ENCODE measurements around the gene TSR3.

TSR3 gene

DNA sequence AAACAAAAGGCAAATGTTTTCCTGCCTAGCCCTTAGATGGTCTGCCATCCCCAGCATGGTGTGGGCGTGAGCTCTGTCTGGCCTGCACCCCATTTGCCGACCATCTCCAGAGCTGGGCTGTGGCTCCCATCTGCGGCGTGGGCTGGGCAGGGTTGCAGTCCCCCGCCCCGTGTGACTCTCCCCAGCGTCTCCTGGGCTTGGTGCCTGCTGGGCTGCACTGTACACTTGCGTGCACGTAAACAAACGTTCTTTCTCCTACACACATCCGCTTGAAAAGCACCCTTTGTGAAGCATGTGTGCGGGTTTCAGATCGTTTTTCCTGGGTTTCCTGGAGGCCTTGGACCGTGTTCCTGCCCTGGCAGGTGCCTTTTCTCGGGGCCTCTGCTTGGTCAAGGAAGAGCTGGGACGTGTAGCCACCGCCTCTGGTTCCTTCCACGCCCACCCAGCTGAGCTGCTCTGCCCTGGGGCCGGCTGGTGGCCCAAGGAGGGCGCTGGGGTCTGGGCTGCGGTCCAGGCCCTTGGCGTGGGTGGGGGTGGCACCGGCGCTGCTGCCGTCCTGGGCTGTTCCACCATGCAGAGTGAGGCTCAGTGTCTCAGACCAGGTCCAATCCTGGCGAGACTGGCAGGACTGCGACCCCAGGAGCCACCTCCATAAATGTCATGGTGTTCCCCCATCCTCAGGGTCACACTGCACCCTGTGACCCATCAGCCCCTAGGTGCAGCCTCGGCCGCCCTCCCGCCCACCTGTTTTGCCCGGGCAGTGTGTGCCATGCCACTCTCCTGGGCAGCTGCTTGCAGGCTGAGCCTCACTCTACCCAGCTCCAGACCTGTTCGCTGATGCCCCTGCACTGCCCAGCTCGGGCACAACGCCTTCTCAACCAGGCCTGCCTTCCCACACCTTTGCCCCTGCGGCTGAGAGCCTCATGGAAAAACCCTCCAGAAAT is 28.1 kb downstream of the TSR3 start:
- no peak for DNase-seq (ENCODE audit: low read depth)

GRCh38 chr16:1322407-1322806 is 29.3 kb downstream of the TSR3 start:
- DNase-seq (ENCODE audit: low read depth) = no peak

GRCh38 chr16:1320658-1321240 is 30.9 kb downstream of the TSR3 start:
- no peak for DNase-seq (ENCODE audit: low read depth)

DNA sequence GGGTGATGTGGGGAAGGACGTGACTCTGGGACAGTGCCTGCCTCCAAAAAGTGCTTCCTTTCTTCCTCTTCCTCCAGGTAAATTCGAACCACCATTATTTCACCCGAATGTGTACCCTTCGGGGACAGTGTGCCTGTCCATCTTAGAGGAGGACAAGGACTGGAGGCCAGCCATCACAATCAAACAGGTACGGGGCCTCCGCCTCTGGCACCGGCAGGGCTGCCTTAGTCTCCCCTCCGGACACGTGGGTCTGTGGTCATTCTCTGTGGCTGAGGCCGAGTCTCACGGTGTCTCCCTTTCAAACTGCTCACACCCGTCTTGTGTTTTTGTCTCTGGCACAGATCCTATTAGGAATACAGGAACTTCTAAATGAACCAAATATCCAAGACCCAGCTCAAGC is 31.6 kb downstream of the TSR3 start:
- DNase-seq (ENCODE audit: low read depth) = no peak

- DNase-seq (ENCODE audit: low read depth) = no peak
Measured at GRCh38 chr16:1319041-1319440, 32.6 kb downstream of the TSR3 start.

DNA sequence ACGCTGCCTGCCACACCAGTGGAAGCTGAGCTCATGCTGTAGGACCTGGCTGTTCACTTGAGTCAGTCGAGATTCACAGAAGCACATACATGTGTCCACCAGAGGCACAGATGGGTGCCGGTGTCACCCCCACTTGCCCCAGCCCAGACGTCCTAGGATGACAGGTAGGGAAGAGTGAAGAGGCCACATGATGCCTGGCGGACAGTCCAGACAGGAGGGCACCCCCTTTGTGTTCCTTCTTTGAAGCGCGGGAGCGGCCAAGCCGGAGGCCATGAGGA is 33.5 kb downstream of the TSR3 start:
- no peak for DNase-seq (ENCODE audit: low read depth)

DNA sequence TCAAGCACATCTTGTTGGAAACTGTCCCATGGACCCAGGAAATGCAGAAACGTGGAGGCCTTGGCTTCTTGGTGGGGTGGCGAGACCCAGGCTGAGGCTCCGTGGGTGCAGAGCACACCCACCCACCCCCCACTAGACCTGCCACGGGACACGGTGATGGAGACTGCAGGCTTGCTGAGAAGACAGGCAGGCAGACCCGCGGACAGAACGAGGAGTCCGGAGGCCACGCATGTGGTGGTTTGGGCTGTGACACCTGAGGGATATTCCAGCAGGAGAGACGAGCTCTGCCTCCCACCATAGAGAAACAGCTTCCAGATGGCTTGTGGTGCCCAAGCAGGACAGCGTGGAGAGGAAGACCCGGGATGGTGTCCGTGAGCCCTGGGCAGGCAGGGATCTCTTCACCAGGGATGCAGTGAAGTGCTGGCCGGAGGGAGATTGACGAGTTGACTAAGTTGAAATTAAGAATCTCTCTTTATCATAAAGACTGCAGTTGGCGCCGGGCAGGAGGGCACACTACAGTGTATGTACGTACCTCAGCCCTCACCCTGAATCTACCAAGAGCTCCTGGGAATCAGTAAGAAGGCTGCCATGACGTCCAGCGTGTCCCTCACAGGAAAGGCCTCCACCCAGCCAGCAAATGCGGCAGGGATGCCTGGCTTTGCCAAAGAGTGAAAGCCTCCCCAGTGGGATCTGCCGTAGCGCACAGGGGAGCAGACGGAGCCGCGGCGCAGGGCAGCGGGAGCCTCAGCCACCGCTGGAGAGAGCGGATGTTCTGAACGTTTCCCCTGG is 34.0 kb downstream of the TSR3 start:
- DNase-seq (ENCODE audit: low read depth) = no peak

- DNase-seq (ENCODE audit: low read depth) = no peak
Measured at GRCh38 chr16:1316033-1316405, 35.7 kb downstream of the TSR3 start.

DNA sequence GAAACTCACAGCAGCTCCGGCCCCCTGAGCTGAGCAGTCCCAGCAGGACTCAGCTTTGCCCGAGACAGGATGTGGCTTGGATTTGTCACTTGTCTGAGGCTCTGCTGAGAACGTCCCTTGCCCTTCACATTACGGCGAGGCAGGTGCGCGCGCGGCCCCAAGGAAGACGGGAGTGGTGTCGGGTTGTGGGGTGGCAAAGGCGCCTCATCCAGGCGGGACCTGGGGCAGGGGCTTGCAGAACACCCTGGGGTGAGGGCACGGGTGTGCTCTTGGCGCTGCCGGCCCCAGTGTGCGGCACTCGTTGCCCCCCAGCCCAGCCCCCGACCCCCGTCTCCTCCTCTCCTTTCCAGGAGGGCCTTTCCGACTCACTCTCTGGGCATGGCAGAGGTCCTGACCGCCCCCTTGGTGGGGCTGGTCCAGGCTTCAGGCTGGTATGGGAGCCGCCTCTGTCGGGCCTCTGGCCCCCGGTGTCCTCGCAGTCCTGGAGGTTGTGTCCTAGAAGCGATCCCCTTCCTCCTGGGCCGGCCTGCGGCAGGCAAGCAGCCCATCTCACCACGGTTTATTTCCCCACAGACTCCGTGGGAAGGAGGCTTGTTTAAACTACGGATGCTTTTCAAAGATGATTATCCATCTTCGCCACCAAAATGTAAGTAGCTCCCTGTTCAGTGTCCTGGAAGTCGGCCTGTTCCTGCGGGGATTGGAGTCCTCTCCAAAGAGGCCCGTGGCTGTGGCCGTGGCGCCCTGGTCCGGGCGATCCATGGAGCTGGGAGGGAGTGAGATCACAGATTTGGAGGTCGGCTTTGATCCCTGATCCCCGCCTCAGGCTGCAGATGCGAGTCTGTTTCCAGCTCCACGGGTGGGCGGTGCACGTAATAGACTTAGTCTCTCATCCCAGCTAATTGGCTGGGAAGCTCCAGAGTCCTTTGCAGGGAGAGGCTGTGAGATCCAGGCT is 36.3 kb downstream of the TSR3 start:
- no peak for DNase-seq (ENCODE audit: low read depth)

DNA sequence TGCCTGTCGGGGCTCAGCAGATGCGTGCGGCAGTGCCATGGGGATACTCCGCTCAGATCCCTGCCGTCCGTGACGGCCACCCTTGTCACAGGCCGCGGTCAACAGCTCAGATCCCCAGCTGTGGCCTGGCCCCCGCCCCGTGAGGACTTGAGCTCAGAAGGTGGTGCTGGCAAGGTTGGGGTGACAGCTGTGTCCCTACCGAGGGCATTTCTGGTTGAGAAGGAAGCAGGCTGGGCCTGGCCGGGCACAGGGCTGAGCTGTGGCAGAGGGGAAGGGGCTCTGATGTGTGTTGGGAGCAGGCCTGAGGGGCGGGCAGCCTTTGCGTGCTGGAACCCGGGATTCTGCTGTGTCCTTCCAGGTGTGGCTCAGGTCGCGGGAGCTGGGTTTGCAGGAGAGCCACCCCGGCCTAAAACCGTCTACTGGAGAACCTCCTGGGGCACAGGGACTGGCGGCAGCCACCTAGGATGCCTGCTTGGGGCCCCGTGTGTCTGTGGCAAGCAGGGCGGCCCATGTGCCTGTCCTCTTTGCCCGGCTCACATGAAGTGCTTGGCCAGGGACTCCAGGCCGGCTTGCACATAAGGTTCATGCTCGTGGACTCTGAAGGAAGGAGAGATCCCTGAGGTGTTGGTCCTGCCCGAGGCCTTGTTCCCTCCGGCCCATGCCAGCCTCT is 37.1 kb downstream of the TSR3 start:
- no peak for DNase-seq (ENCODE audit: low read depth)

GRCh38 chr16:1313721-1314369 is 37.8 kb downstream of the TSR3 start:
- DNase-seq (ENCODE audit: low read depth) = no peak

DNA sequence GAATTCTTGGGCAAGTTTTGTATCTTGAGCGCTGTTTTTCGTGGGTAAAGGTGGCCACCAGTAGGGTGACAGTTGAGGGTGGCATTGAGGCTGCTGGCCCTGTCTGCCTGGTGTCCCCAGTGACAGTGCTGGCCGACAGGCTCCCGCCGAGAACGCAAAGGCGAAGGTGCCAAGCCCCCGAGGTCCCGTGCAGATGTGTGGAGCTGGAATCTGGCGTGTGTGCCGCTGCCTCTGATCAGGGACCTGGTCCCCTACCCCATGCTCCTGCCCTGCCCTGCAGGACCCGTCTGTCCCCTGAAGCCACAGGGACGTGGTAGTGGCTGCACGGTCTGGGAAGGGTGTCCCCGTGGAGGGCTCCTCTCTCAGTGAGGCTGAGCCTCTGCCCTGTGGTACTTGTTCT is 38.8 kb downstream of the TSR3 start:
- no peak for DNase-seq (ENCODE audit: low read depth)

DNA sequence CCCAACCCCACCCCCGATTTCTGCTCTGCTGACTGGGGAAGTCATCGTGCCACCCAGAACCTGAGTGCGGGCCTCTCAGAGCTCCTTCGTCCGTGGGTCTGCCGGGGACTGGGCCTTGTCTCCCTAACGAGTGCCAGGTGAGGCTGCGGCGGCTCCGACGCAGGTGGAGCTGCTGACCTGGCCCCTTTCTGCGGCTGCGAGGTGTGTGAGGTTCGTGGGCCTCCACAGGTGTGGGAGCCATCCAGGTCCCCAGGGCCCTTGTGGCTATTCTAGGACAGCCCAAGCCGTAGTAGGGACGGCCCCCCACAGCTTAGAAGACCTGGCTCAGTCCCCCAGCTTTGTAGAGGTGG is 39.2 kb downstream of the TSR3 start:
- DNase-seq (ENCODE audit: low read depth) = no peak

DNA sequence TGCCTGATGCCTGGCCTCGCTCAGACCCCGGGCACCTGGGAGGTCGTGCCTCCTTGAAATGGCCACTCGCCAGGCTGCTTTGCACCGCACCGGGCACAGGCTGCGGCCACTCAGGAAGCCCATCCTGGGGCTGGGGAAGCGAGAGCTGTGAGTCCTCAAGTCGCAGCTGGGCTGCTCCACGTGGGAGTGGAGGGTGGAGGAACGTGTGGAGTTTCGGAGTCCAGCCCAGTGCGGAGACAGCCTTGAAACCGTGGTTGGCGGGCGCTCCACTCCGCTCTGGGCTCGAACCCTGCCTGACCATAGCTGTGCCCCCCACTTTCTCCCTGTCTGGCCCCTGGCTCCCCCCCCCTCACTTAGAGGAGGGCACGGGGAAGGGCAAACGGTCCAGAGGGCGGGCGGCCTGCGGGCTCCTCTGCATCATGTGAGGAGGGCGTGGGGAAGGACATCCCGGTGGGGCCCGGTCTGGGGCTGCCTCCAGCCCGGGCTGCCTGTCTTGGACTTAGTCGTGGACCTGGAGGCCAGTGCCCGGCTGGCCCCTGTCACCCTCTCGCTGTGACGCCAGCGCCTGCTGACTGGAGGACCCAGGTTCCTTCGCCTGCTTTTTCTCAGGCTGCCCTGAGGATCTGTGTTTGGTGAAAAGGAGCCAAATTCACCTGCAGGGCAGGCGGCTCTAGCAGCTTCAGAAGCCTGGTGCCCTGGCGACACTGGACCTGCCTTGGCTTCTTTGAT is 39.8 kb downstream of the TSR3 start:
- peak; percentile 37 for DNase-seq (ENCODE audit: low read depth)

DNA sequence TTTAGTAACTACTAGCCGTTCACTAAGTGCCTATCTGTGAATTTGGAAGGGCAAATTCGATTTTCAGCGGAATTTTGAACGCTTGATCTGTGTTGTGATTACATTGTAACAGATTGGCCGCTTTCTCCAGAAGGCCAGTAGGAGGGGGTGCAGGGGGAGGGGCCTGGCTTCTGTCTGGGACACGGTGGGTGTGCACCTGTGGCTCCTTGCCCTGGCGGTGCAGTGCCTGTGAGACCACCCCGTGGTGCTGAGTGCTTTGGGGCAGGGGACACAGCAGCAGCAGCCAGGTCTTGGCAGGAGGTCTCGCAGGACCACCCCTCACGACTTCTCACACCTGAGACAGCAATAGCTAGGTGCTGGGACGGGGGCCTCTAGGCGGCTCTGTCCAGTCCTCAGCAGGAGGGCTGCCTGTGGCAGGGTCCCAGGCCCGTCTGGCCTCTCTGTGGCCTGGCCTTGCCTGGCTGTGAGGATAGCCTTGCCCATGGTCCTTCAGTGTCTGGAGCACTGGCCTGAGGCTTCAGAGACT is 40.4 kb downstream of the TSR3 start:
- no peak for DNase-seq (ENCODE audit: low read depth)

- DNase-seq (ENCODE audit: low read depth) = no peak
Measured at GRCh38 chr16:1310832-1311200, 40.9 kb downstream of the TSR3 start.

- peak; percentile 65 for DNase-seq (ENCODE audit: low read depth)
Measured at GRCh38 chr16:1309888-1310831, 41.5 kb downstream of the TSR3 start.

- DNase-seq (ENCODE audit: low read depth) = peak; percentile 98
Measured at GRCh38 chr16:1308977-1309885, 42.4 kb downstream of the TSR3 start, which contains the start of gene UBE2I. UBE2I (plus strand) TSS chr16:1309636; CDS start chr16:1314031, 4,395 bp downstream.

Data from amniotic epithelial cell (primary cell).